Measurements from ENCODE around the gene USP17L17. TPM values are rescaled to one million over a fixed set of nuclear protein-coding genes. Genes with fewer than 3 reads are reported as not detected.

USP17L17 gene
- not detected in 2 replicates for total RNA-seq

GRCh38 chr4:9243579-9243978, at the start of gene USP17L17:
USP17L17 (plus strand) TSS chr4:9243879; CDS start chr4:9243879, 0 bp downstream.

GRCh38 chr4:9210357-9210756, 33.3 kb upstream of the USP17L17 start, which contains the start of gene USP17L10:
USP17L10 (plus strand) TSS chr4:9210657; CDS start chr4:9210657, 0 bp downstream.

GRCh38 chr4:9215105-9215504, 28.6 kb upstream of the USP17L17 start, which contains the start of gene USP17L11:
USP17L11 (plus strand) TSS chr4:9215405; CDS start chr4:9215405, 0 bp downstream.

GRCh38 chr4:9219852-9220251, 23.8 kb upstream of the USP17L17 start, which contains the start of gene USP17L12:
USP17L12 (plus strand) TSS chr4:9220152; CDS start chr4:9220152, 0 bp downstream.

GRCh38 chr4:9224596-9224995, 19.1 kb upstream of the USP17L17 start, which contains the start of gene USP17L13:
USP17L13 (plus strand) TSS chr4:9224896; CDS start chr4:9224896, 0 bp downstream.

GRCh38 chr4:9234085-9234484, 9.6 kb upstream of the USP17L17 start, which contains the start of gene USP17L15:
USP17L15 (plus strand) TSS chr4:9234385; CDS start chr4:9234385, 0 bp downstream.

GRCh38 chr4:9247953-9248680, 4.4 kb downstream of the USP17L17 start, which contains the start of gene USP17L18:
USP17L18 (plus strand) TSS chr4:9248630; CDS start chr4:9248630, 0 bp downstream.

GRCh38 chr4:9253078-9253477, 9.4 kb downstream of the USP17L17 start, which contains the start of gene USP17L19:
USP17L19 (plus strand) TSS chr4:9253378; CDS start chr4:9253378, 0 bp downstream.

GRCh38 chr4:9257824-9258223, 14.1 kb downstream of the USP17L17 start, which contains the start of gene USP17L20:
USP17L20 (plus strand) TSS chr4:9258124; CDS start chr4:9258124, 0 bp downstream.

GRCh38 chr4:9262572-9262971, 18.9 kb downstream of the USP17L17 start, which contains the start of gene USP17L21:
USP17L21 (plus strand) TSS chr4:9262872; CDS start chr4:9262872, 0 bp downstream.

GRCh38 chr4:9267319-9267718, 23.6 kb downstream of the USP17L17 start, which contains the start of gene USP17L22:
USP17L22 (plus strand) TSS chr4:9267619; CDS start chr4:9267619, 0 bp downstream.

Other genes with a start within 250 kb of the USP17L17 start
- not detected in 2 replicates for gene FAM90A26, start 73.5 kb upstream of the USP17L17 start, total RNA-seq
- gene USP17L10, start 33.2 kb upstream of the USP17L17 start, total RNA-seq: not detected in 2 replicates
- not detected in 2 replicates for gene USP17L11, start 28.5 kb upstream of the USP17L17 start, total RNA-seq
- not detected in 2 replicates for gene USP17L12, start 23.7 kb upstream of the USP17L17 start, total RNA-seq
- gene USP17L13, start 19.0 kb upstream of the USP17L17 start, total RNA-seq: not detected in 2 replicates
- not detected in 2 replicates for gene USP17L15, start 9.5 kb upstream of the USP17L17 start, total RNA-seq
- not detected in 2 replicates for gene USP17L18, start 4.8 kb downstream of the USP17L17 start, total RNA-seq
- not detected in 2 replicates for gene USP17L19, start 9.5 kb downstream of the USP17L17 start, total RNA-seq
- not detected in 2 replicates for gene USP17L20, start 14.2 kb downstream of the USP17L17 start, total RNA-seq
- gene USP17L21, start 19.0 kb downstream of the USP17L17 start, total RNA-seq: not detected in 2 replicates
- not detected in 2 replicates for gene USP17L22, start 23.7 kb downstream of the USP17L17 start, total RNA-seq
- not detected in 2 replicates for gene USP17L24, start 81.3 kb downstream of the USP17L17 start, total RNA-seq
- gene USP17L25, start 86.0 kb downstream of the USP17L17 start, total RNA-seq: not detected in 2 replicates
- gene USP17L26, start 90.8 kb downstream of the USP17L17 start, total RNA-seq: not detected in 2 replicates
- not detected in 2 replicates for gene USP17L5, start 95.5 kb downstream of the USP17L17 start, total RNA-seq
- gene USP17L27, start 100.3 kb downstream of the USP17L17 start, total RNA-seq: not detected in 2 replicates
- gene USP17L28, start 105.0 kb downstream of the USP17L17 start, total RNA-seq: not detected in 2 replicates
- gene USP17L29, start 109.8 kb downstream of the USP17L17 start, total RNA-seq: not detected in 2 replicates
- gene USP17L30, start 119.2 kb downstream of the USP17L17 start, total RNA-seq: not detected in 2 replicates
- not detected in 2 replicates for gene DEFB131A, start 200.5 kb downstream of the USP17L17 start, total RNA-seq